ENCODE measurements around the gene RBM4B. TPM values are rescaled to one million over a fixed set of nuclear protein-coding genes. Genes with fewer than 3 reads are reported as not detected.

Gene RBM4B
- total RNA-seq, 1 donor from 2014 or later: 9.5 TPM

GRCh38 chr11:66719111-66719872 lies 41.6 kb upstream of the RBM4B start:
- no peak for TF ChIP-seq CTCF (IDR thresholded peaks at IDR 0.05)
- Histone ChIP-seq H3K4me3 (no peak overlapping the region), H3K9me3 (no peaks in the 10 kb centered on the region), H3K36me3 (no peaks in the 10 kb centered on the region), H3K4me1 (no peaks in the 10 kb centered on the region), H3K27me3 (peaks cover 10% of the 10 kb centered on the region), H3K27ac (no peak overlapping the region)
- peak; percentile 52 for DNase-seq
- intact Hi-C loops (cut with DNase I): no loop called here
- no peak for ATAC-seq

GRCh38 chr11:66718320-66718971 lies 40.8 kb upstream of the RBM4B start:
- peak overlapping the region; percentile 30 for H3K27ac ChIP-seq
- no peaks in the 10 kb centered on the region for H3K36me3 ChIP-seq
- TF ChIP-seq CTCF (IDR thresholded peaks at IDR 0.05): no peak
- ATAC-seq: peak; percentile 87
- H3K4me1 ChIP-seq: no peaks in the 10 kb centered on the region
- H3K27me3 ChIP-seq: peaks cover 10% of the 10 kb centered on the region
- intact Hi-C loops (cut with DNase I): no loop called here
- peak overlapping the region; percentile 23 for H3K4me3 ChIP-seq
- no peaks in the 10 kb centered on the region for H3K9me3 ChIP-seq
- peak; percentile 84 for DNase-seq

- no peak for TF ChIP-seq CTCF (IDR thresholded peaks at IDR 0.05)
- H3K27me3 ChIP-seq: peaks cover 10% of the 10 kb centered on the region
- intact Hi-C loops (cut with DNase I): no loop called here
- H3K4me1 ChIP-seq: no peaks in the 10 kb centered on the region
- ATAC-seq (peak; percentile 1), DNase-seq (peak; percentile 66)
- H3K4me3 ChIP-seq: peak overlapping the region; percentile 23
- no peaks in the 10 kb centered on the region for H3K9me3 ChIP-seq
- H3K36me3 ChIP-seq: no peaks in the 10 kb centered on the region
- H3K27ac ChIP-seq: no peak overlapping the region
Measured at GRCh38 chr11:66717925-66718319, 40.2 kb upstream of the RBM4B start.

GRCh38 chr11:66716996-66717395 lies 39.3 kb upstream of the RBM4B start:
- Histone ChIP-seq H3K9me3 (no peaks in the 10 kb centered on the region), H3K4me3 (no peak overlapping the region), H3K36me3 (no peaks in the 10 kb centered on the region), H3K27ac (no peak overlapping the region), H3K4me1 (no peaks in the 10 kb centered on the region), H3K27me3 (peaks cover 10% of the 10 kb centered on the region)
- intact Hi-C loops (cut with DNase I): no loop called here
- no peak for ATAC-seq
- no peak for DNase-seq
- TF ChIP-seq CTCF (IDR thresholded peaks at IDR 0.05): no peak

GRCh38 chr11:66715346-66716085 lies 37.8 kb upstream of the RBM4B start:
- TF ChIP-seq CTCF (IDR thresholded peaks at IDR 0.05): no peak

More at GRCh38 chr11:66715346-66716085, 37.8 kb upstream of the RBM4B start:
- Histone ChIP-seq H3K9me3 (no peaks in the 10 kb centered on the region), H3K4me1 (no peaks in the 10 kb centered on the region), H3K4me3 (no peak overlapping the region), H3K36me3 (no peaks in the 10 kb centered on the region), H3K27ac (no peak overlapping the region), H3K27me3 (peaks cover 10% of the 10 kb centered on the region)
- DNase-seq (no peak), ATAC-seq (no peak)
- intact Hi-C loops (cut with DNase I): no loop called here

Measured in upper lobe of right lung (tissue), 1 donor.